Measurements from ENCODE around the gene GABARAPL1.
A peak's percentile ranks its signal among the peaks of the same experiment; 100 is the strongest.

Gene GABARAPL1

GRCh38 chr12:10235761-10236631 is 23.3 kb downstream of the GABARAPL1 start:
- peak; percentile 87 for FAIRE-seq

GRCh38 chr12:10236720-10237119 is 24.0 kb downstream of the GABARAPL1 start:
- no peak for FAIRE-seq

- no peak for FAIRE-seq
These were observed 25.8 kb downstream of the GABARAPL1 start for GRCh38 chr12:10238526-10238925.

GRCh38 chr12:10241290-10241689 is 28.6 kb downstream of the GABARAPL1 start:
- FAIRE-seq, result no peak

- FAIRE-seq, result no peak
These were observed 29.1 kb downstream of the GABARAPL1 start for GRCh38 chr12:10241727-10242126.

- FAIRE-seq, result no peak
These were observed 29.9 kb downstream of the GABARAPL1 start for GRCh38 chr12:10242539-10242938.

- no peak for FAIRE-seq
These were observed 31.3 kb downstream of the GABARAPL1 start for GRCh38 chr12:10243818-10244520.

GRCh38 chr12:10247436-10248058 is 34.9 kb downstream of the GABARAPL1 start:
- no peak for FAIRE-seq

GRCh38 chr12:10249690-10250455 is 37.2 kb downstream of the GABARAPL1 start:
- FAIRE-seq, result no peak

GRCh38 chr12:10251669-10252068 is 39.0 kb downstream of the GABARAPL1 start:
- no peak for FAIRE-seq

GRCh38 chr12:10252201-10252600 is 39.5 kb downstream of the GABARAPL1 start:
- FAIRE-seq, result no peak

GRCh38 chr12:10256064-10256463 is 43.4 kb downstream of the GABARAPL1 start:
- FAIRE-seq, result no peak

- FAIRE-seq, result no peak
These were observed 48.2 kb downstream of the GABARAPL1 start for GRCh38 chr12:10260927-10261326.

GRCh38 chr12:10268037-10268436 is 55.4 kb downstream of the GABARAPL1 start:
- no peak for FAIRE-seq

GRCh38 chr12:10272467-10272866 is 59.8 kb downstream of the GABARAPL1 start:
- FAIRE-seq, result no peak
